ENCODE results near the gene RNF130. TPM values are rescaled to one million over a fixed set of nuclear protein-coding genes. Genes with fewer than 3 reads are reported as not detected.

The RNF130 gene
- total and polyA plus RNA-seq, 9 of the 15 experiments (the other 6 are each of a cell fraction or from before 2014, with no cell fraction given), result 5.8 to 39.4 (median 27.1) TPM

GRCh38 chr5:180071531-180072255, at the start of gene RNF130 (continued):
- no peak for TF ChIP-seq ZNF41 (CRISPR knock-in tag; conservative IDR thresholded peaks at IDR 0.05)
- TF ChIP-seq THAP12 (CRISPR knock-in tag; IDR thresholded peaks at IDR 0.05), result peak; percentile 84
- TF ChIP-seq RFX5 (IDR thresholded peaks at IDR 0.05; ENCODE audit: low read depth, low read length), result no peak
- no peak for TF ChIP-seq KAT8 (IDR thresholded peaks at IDR 0.05; ENCODE audit: low read depth)
- TF ChIP-seq HEY1 (CRISPR knock-in tag; IDR thresholded peaks at IDR 0.05; ENCODE audit: borderline replicate concordance), result no peak
- TF ChIP-seq IFI16 (CRISPR knock-in tag; IDR thresholded peaks at IDR 0.05), result no peak
- no peak for TF ChIP-seq SNRNP70 (optimal IDR thresholded peaks at IDR 0.05; ENCODE audit: low read depth, low read length)
- no peak for TF ChIP-seq ZBTB12 (CRISPR knock-in tag; IDR thresholded peaks at IDR 0.05)
- TF ChIP-seq MAZ (CRISPR knock-in tag; conservative IDR thresholded peaks at IDR 0.05 in 1 of 2, IDR thresholded peaks at IDR 0.05 in 1 of 2), result peak; percentile 94 to 95
- no peak for TF ChIP-seq MCM3 (IDR thresholded peaks at IDR 0.05)
- no peak for TF ChIP-seq ZC3H8 (IDR thresholded peaks at IDR 0.05)
- peak in 1 of 3 experiments; percentile 90; a peak in 2 of 6 replicates for TF ChIP-seq ZBTB11 (CRISPR knock-in tag; IDR thresholded peaks at IDR 0.05)
- TF ChIP-seq YY1 (IDR thresholded peaks at IDR 0.05; ENCODE audit: borderline replicate concordance in 1 of 3, control insufficient read depth in 1 of 3, extremely low read depth in 1 of 3, insufficient read depth in 3 of 3, insufficient read length in 1 of 3, insufficient replicate concordance in 2 of 3, low read depth in 1 of 3, low read length in 2 of 3), result peak in 1 of 3 experiments; percentile 6
- no peak for TF ChIP-seq SIRT6 (IDR thresholded peaks at IDR 0.05; ENCODE audit: low read depth, low read length)
- TF ChIP-seq ZNF436 (CRISPR knock-in tag; IDR thresholded peaks at IDR 0.05), result no peak
- peak; percentile 88; the same call in 1 of the 2 replicates for TF ChIP-seq ZNF12 (CRISPR knock-in tag; IDR thresholded peaks at IDR 0.05)
- peak; percentile 99; the same call in 1 of the 2 replicates for TF ChIP-seq ATF6 (CRISPR knock-in tag; IDR thresholded peaks at IDR 0.05)
- TF ChIP-seq TRIM24 (IDR thresholded peaks at IDR 0.05), result no peak; a peak in 1 of 4 replicates
